HG02798 (cell line): ENCODE results near the gene NAV2.

Experiments used
- ATAC-seq: cut with Tn5 transposase; IDR thresholded peaks from one replicate; pipeline ENCODE4 v1.9.1; 2021; ENCODE audit warnings: mild to moderate bottlenecking; ENCODE audit not compliant: unreplicated experiment, poor library complexity

The NAV2 gene

DNA sequence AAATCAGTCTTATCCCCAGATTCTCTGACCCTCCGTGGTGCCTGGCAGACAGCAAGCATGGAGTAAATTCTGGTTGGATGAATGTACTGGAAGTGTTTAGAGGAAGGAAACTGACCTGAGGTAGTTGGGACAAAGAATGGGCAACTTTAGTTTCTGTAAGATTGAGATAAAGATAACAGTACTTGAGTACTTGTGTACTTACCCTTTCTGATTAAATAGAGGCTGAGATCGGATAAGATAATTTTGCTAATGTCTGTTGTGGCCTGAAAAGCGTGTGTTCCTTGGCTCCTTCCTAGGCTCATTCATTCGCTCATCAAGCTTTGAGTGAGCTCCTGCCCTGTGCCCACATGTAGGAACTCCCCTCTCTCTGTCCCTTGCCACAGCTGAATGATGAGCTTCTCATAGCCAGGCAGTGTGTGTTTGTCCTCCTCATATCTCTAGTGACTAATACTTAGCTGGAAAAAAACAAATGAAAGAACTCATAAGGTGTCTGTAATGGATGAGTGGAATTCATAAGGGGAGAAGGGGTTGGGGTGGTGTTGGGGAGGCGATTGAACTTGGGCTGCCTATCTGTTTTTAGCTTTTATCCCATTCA is 329.5 kb downstream of the NAV2 start:
- no peak for ATAC-seq

DNA sequence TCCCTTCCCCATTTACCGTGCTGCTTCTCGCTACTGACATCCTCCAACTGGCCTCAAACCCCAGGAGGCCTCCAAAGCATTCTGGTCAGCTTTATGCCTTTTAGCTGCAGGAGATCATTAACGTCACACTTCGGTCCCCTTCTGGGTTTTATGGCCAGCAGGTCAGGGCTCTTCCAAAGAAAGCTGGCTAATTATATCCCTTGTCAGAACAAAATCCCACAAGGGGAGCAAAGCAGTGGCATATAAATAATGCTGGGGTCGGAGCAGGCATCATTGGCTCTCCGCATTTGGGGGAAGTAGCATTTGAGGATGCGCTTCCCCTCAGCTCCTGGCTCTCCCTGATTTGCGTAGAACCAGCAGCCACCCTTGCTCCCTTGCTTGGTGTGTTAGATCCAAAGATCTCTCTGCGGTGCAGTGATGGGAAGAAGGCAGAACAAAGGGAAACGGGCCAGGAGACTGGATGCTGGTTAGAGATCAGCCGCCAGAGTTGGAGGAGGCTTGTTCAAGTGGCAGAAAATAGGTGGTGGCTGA is 330.2 kb downstream of the NAV2 start:
- ATAC-seq = no peak

DNA sequence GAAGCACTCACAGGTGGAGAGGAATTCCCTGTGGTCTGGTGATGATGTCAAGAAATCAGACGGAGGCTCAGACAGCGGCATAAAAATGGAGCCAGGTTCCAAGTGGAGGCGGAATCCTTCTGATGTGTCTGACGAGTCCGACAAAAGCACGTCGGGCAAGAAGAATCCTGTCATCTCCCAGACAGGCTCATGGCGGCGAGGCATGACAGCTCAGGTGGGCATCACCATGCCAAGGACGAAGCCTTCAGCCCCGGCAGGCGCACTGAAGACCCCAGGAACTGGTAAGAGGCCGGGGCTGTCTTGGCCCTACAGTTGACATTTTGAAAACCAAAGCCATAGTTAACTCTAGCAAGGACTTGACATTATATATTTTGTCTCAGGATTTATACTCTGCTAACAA is 331.4 kb downstream of the NAV2 start:
- no peak for ATAC-seq

DNA sequence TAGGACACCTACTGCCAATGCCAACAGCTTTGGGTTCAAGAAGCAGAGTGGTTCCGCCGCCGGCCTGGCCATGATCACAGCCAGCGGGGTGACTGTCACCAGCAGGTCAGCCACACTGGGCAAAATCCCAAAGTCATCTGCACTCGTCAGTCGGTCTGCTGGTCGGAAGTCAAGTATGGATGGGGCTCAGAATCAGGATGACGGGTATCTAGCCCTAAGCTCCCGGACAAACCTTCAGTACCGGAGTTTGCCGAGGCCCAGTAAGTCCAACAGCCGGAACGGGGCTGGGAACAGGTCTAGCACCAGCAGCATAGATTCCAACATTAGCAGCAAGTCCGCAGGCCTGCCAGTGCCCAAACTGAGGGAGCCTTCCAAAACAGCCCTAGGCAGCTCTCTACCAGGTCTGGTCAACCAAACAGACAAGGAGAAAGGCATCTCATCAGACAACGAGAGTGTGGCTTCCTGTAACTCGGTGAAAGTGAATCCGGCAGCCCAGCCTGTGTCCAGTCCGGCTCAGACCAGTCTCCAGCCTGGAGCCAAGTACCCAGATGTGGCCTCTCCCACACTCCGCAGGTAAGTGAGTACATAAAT is 332.6 kb downstream of the NAV2 start:
- no peak for ATAC-seq

- ATAC-seq = no peak
Observed at GRCh38 chr11:20046416-20046815, 333.8 kb downstream of the NAV2 start.

- ATAC-seq = no peak
Observed at GRCh38 chr11:20047006-20047768, 334.6 kb downstream of the NAV2 start.

DNA sequence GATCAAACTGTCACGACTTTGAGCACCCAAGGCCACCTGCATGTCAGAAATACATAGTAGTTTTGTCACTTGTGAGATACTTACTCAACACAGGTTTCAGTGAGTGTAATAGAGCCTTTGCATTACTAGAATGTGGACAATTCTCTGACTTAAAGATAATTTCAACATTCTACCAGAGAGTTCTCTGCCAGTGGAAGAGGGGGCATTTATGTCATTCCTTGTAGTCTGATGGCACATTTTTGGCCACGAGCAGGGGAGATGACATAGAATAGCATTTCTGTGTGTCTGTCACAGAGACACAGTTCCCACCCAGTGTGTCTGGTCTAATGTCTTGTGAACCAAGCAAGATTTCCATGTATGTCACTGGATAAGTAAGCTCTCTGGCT is 335.1 kb downstream of the NAV2 start:
- ATAC-seq = no peak

GRCh38 chr11:20048246-20048645 is 335.6 kb downstream of the NAV2 start:
- no peak for ATAC-seq

DNA sequence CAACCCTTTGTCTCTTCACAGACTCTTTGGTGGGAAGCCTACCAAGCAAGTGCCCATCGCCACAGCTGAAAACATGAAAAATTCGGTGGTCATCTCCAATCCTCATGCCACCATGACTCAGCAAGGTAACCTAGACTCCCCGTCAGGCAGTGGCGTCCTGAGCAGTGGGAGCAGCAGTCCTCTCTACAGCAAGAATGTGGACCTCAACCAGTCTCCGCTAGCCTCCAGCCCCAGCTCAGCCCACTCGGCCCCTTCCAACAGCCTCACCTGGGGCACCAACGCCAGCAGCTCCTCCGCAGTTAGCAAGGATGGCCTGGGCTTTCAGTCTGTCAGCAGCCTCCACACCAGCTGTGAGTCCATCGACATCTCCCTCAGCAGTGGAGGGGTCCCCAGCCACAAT is 336.1 kb downstream of the NAV2 start:
- no peak for ATAC-seq

- no peak for ATAC-seq
Observed at GRCh38 chr11:20049231-20049630, 336.6 kb downstream of the NAV2 start.

- no peak for ATAC-seq
Observed at GRCh38 chr11:20050048-20050447, 337.4 kb downstream of the NAV2 start.

- no peak for ATAC-seq
Observed at GRCh38 chr11:20050551-20051333, 338.1 kb downstream of the NAV2 start.

- ATAC-seq = no peak
Observed at GRCh38 chr11:20051469-20052399, 339.1 kb downstream of the NAV2 start.

DNA sequence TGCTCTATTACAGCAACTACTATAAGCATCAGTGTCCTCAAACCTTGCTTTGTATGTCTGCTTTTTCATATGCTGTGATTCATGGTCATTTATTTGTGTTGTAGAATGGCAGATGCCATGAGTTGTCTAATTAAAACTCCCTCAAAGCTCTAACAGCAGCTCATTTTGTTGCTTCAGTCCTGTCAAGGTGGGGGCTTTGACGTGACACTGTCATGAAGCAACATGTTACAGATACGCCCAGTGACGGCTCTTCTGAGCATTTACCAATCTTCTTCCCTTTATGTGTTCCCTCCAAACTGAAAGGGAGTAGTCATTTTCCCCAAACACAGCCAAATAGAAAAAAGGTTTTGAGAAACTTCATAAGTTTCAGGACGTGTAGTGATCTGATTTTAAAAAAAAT is 340.9 kb downstream of the NAV2 start:
- no peak for ATAC-seq

GRCh38 chr11:20054584-20054983 is 341.9 kb downstream of the NAV2 start:
- ATAC-seq = no peak

- no peak for ATAC-seq
Observed at GRCh38 chr11:20055312-20055711, 342.7 kb downstream of the NAV2 start.

DNA sequence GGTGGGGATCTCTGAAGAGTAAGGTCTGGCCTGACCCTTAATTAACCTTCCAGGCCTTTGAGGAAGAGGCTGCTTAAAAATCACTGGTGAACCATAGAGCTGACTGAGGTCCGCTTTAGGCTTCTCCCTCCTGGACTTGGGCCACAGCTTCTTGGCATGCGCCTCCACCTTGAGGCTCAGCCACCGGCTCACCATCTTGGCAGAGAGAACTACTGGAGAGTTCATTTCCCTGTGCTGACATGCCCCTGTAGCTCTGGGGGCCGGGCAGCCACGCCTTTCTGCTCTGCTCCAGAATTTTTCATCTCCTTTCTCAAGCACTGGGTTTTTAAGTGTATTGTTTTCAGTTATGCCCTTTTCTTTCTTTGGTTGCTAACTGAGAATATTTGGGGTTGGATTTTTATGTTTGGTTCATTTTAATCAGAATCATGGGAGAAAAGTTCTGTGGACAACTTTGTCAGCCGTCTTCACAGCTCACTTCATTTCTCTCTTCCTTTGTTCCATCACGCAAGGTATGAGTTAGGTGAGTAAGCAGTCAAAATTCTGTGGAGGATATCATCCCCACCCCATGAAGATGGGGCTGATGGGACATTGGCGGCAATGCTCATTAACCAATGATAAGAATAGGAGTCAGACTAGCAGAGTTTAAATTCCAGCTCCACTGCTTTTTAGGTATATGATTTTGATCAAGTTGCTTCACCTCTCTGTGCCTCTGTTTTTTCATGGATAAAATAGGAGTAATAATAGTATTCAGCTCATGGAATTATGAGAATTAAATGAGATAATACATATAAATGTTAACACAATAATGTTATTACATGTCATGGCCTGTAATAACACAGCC is 343.7 kb downstream of the NAV2 start:
- no peak for ATAC-seq

DNA sequence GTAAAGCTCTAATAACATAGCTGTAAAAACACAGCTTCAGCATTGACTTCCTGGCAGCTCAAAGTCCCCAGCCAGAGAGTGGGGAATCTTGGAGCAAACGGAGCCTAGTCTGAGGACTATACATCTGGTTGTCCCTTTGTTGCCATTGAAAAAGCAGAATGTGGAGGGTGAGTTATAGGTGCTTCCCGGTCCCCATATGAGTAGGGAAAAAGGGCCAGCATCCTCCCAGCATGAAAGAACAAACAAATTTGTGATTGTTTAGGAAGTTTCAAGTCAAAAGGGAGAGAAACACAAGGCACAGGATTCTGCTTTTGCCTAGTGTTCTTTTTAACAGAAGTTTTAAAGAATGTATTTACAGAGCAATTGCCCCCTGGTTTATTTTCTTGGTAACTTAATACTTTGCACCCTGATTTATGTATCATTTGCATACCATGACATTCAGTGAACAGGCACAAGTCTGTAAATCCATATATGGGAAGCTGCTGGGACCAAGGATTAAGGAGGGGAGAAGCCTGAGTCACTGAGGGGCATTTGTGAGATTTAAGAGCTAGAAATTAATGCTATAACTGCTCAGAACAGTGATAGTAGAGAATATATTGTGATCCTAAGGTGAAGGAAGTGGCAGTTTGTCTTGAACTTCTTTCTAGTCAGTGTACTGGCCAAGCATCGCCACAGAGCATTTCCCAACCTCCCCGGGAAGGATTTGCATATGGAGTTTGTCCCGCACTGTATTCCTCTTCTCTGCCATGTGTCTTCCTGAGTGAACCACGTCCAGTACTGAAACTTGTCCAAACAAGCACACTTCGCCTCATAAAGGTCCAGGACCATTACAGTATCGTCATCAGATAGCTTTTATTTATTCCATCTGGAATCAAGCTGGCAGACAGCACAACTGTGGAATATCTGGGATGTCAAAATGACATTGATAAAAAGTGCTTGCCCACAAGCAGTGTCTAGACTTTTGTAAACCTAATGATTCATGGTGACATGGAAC is 344.6 kb downstream of the NAV2 start:
- no peak for ATAC-seq
